ENCODE data around the gene DHX15. TPM values are rescaled to one million over a fixed set of nuclear protein-coding genes. Genes with fewer than 3 reads are reported as not detected.

The DHX15 gene
- total RNA-seq, 3 donors from 2014 or later: 119 to 207 (median 192) TPM

GRCh38 chr4:24559889-24560288 lies 24.5 kb downstream of the DHX15 start:
- Histone ChIP-seq H3K36me3 (no peaks in the 10 kb centered on the region), H3K9me3 (no peaks in the 10 kb centered on the region), H3K27me3 (no peaks in the 10 kb centered on the region), H3K27ac (no peak overlapping the region), H3K4me3 (no peak overlapping the region), H3K4me1 (no peaks in the 10 kb centered on the region)
- no peak for DNase-seq (ENCODE audit: low spot score in 2 of 2)
- TF ChIP-seq CTCF (IDR thresholded peaks at IDR 0.05): no peak
- no peak for TF ChIP-seq POLR2AphosphoS5 (IDR thresholded peaks at IDR 0.05)
- no peak for TF ChIP-seq POLR2A (IDR thresholded peaks at IDR 0.05)
- intact Hi-C loops (cut with DNase I; ENCODE audit: low total_unique reads): no loop called here

- Histone ChIP-seq H3K27ac (no peak overlapping the region), H3K36me3 (no peaks in the 10 kb centered on the region), H3K27me3 (no peaks in the 10 kb centered on the region), H3K4me3 (no peak overlapping the region), H3K4me1 (no peaks in the 10 kb centered on the region), H3K9me3 (no peaks in the 10 kb centered on the region)
- intact Hi-C loops (cut with DNase I; ENCODE audit: low total_unique reads): no loop called here
- no peak for DNase-seq (ENCODE audit: low spot score in 2 of 2)
- TF ChIP-seq POLR2AphosphoS5 (IDR thresholded peaks at IDR 0.05): no peak
- TF ChIP-seq POLR2A (IDR thresholded peaks at IDR 0.05): no peak
- TF ChIP-seq CTCF (IDR thresholded peaks at IDR 0.05): no peak
Measured at GRCh38 chr4:24559032-24559821, 25.1 kb downstream of the DHX15 start.

- TF ChIP-seq POLR2A (IDR thresholded peaks at IDR 0.05): no peak
- no peak for TF ChIP-seq POLR2AphosphoS5 (IDR thresholded peaks at IDR 0.05)
- no peak for TF ChIP-seq CTCF (IDR thresholded peaks at IDR 0.05)
- no peaks in the 10 kb centered on the region for H3K27me3 ChIP-seq
- H3K4me1 ChIP-seq: no peaks in the 10 kb centered on the region
- no peak for DNase-seq (ENCODE audit: low spot score in 2 of 2)
- no peaks in the 10 kb centered on the region for H3K36me3 ChIP-seq
- H3K27ac ChIP-seq: no peak overlapping the region
- H3K9me3 ChIP-seq: no peaks in the 10 kb centered on the region
- intact Hi-C loops (cut with DNase I; ENCODE audit: low total_unique reads): no loop called here
- H3K4me3 ChIP-seq: no peak overlapping the region
Measured at GRCh38 chr4:24557026-24558025, 27.0 kb downstream of the DHX15 start.

GRCh38 chr4:24551492-24552289 lies 32.7 kb downstream of the DHX15 start:
- H3K27ac ChIP-seq: no peak overlapping the region
- intact Hi-C loops (cut with DNase I; ENCODE audit: low total_unique reads): loop anchor here (5.0 kb wide), 1 partner anchor 874 kb away; no protein-coding TSS in a partner anchor
- TF ChIP-seq POLR2AphosphoS5 (IDR thresholded peaks at IDR 0.05): no peak
- TF ChIP-seq CTCF (IDR thresholded peaks at IDR 0.05): no peak
- no peak for TF ChIP-seq POLR2A (IDR thresholded peaks at IDR 0.05)
- no peaks in the 10 kb centered on the region for H3K4me1 ChIP-seq
- no peaks in the 10 kb centered on the region for H3K36me3 ChIP-seq
- no peaks in the 10 kb centered on the region for H3K9me3 ChIP-seq
- no peak overlapping the region for H3K4me3 ChIP-seq
- DNase-seq (ENCODE audit: low spot score in 2 of 2): no peak
- H3K27me3 ChIP-seq: no peaks in the 10 kb centered on the region
